HCT116 (cell line): ENCODE measurements around the gene PLCH2. TPM values are rescaled to one million over a fixed set of nuclear protein-coding genes. Genes with fewer than 3 reads are reported as not detected.

Source experiments
- ATAC-seq: fragments of 200-7000 bp; cut with Tn5 transposase; 2 replicates; pipeline ENCODE4 v1.9.1; 2020; ENCODE audit warnings: mild to moderate bottlenecking, moderate library complexity
- BruUV-seq: library from RNA; stranded (reverse); fragments of 400-500 nt; replicated peaks from 2 replicates; lab custom pipeline; 2021; lab: Mats Ljungman, UMichigan
- CTCF ChIA-PET: fragments of 300-600 bp; sonication (Branson Sonifier 250); formaldehyde crosslinking; loops from one replicate; lab custom pipeline; 2021; ENCODE audit warnings: antibody characterized with exemption; lab: Charles Lee
- POLR2A ChIA-PET: fragments of 300-600, 350-600 bp; sonication (Branson Sonifier 250); formaldehyde crosslinking; loops from one replicate; lab custom pipeline; 2021; ENCODE audit warnings: antibody characterized with exemption; lab: Charles Lee
- RAD21 ChIA-PET, 2 experiments: fragments of 300-600 bp; sonication (Branson Sonifier 250); formaldehyde crosslinking; loops; one replicate each; lab custom pipeline; 2023; ENCODE audit warnings: low total read pairs in 2 of 2; ENCODE audit not compliant: uncharacterized antibody in 2 of 2, unreplicated experiment in 2 of 2, low non-redundant PET in 1 of 2; lab: Charles Lee
- DNase-seq: peaks from one replicate; pipeline ENCODE4 v3.0.0-alpha.2; 2010; ENCODE audit warnings: low read depth, low spot score
- H2AFZ ChIP-seq: fragments of 200-600 bp; shearing (Covaris generic), sonication (generic); 2 replicates; pipeline ENCODE4 v1.6.1; 2017; ENCODE audit warnings: low read depth, mixed run types, mixed read lengths, antibody characterized with exemption, low read length; ENCODE audit not compliant: poor library complexity, severe bottlenecking
- H3K27ac ChIP-seq: 2 replicates; pipeline ENCODE4 v1.5.1; 2012; ENCODE audit warnings: low read depth, low read length
- H3K27me3 ChIP-seq: fragments of 200-600 bp; sonication (generic); 2 replicates; pipeline ENCODE4 v1.6.1; 2016; ENCODE audit warnings: mixed run types, low read length, mixed read lengths; ENCODE audit not compliant: insufficient read depth
- H3K36me3 ChIP-seq, 2 experiments: fragments of 200-500 bp in 1 of 2; fragments of 200-600 bp in 1 of 2; sonication (Bioruptor generic) in 1 of 2; sonication (generic) in 1 of 2; 2 replicates each; pipeline versions ENCODE4 v1.5.1 to v1.6.1; 2014 to 2016; ENCODE audit warnings: low read length in 2 of 2, inconsistent platforms in 1 of 2, mixed read lengths in 1 of 2, mixed run types in 1 of 2; ENCODE audit not compliant: insufficient read depth in 2 of 2, control insufficient read depth in 1 of 2
- H3K4me1 ChIP-seq, 2 experiments: fragments of 200-600 bp in 1 of 2; sonication (generic) in 1 of 2; 2 replicates each; pipeline versions ENCODE4 v1.5.1 to v1.6.1; 2012 to 2017; ENCODE audit warnings: low read length in 2 of 2, inconsistent platforms in 1 of 2, mild to moderate bottlenecking in 1 of 2, mixed read lengths in 1 of 2, mixed run types in 1 of 2, moderate library complexity in 1 of 2; ENCODE audit not compliant: insufficient read depth in 2 of 2, control insufficient read depth in 1 of 2
- H3K4me2 ChIP-seq: fragments of 200-600 bp; sonication (generic); 2 replicates; pipeline ENCODE4 v1.6.1; 2017; ENCODE audit warnings: mixed run types, low read length, mixed read lengths
- H3K4me3 ChIP-seq, 2 experiments: fragments of 200-600 bp in 1 of 2; sonication (generic) in 1 of 2; replicated peaks in 1 of 2; 2 replicates each; pipeline ENCODE4 v1.5.1; 2011 to 2016; ENCODE audit warnings: low read length in 2 of 2, control low read depth in 1 of 2, low read depth in 1 of 2, mild to moderate bottlenecking in 1 of 2, mixed read lengths in 1 of 2, mixed run types in 1 of 2
- H3K79me2 ChIP-seq: fragments of 200-600 bp; sonication (generic); 2 replicates; pipeline ENCODE4 v1.6.1; 2017; ENCODE audit warnings: mild to moderate bottlenecking, mixed run types, low read length, moderate library complexity, mixed read lengths; ENCODE audit not compliant: insufficient read depth
- H3K9ac ChIP-seq: fragments of 200-600 bp; sonication (generic); 2 replicates; pipeline ENCODE4 v1.6.1; 2016; ENCODE audit warnings: low read length, mixed read lengths
- H3K9me2 ChIP-seq: fragments of 200-600 bp; sonication (generic), shearing (Covaris generic); 2 replicates; pipeline ENCODE4 v1.6.1; 2017; ENCODE audit warnings: mixed run types, mild to moderate bottlenecking, moderate library complexity; ENCODE audit not compliant: insufficient read depth
- H3K9me3 ChIP-seq, 2 experiments: fragments of 200-500 bp in 1 of 2; fragments of 200-600 bp in 1 of 2; sonication (Bioruptor generic) in 1 of 2; sonication (generic) in 1 of 2; 2 replicates each; pipeline ENCODE4 v1.6.1; 2014 to 2017; ENCODE audit warnings: low read length in 2 of 2, mixed read lengths in 2 of 2, inconsistent platforms in 1 of 2, low read depth in 1 of 2, mild to moderate bottlenecking in 1 of 2, mixed run types in 1 of 2, moderate library complexity in 1 of 2; ENCODE audit not compliant: control insufficient read depth in 1 of 2, insufficient read depth in 1 of 2
- H4K20me1 ChIP-seq: fragments of 200-600 bp; sonication (generic), shearing (Covaris generic); 2 replicates; pipeline ENCODE4 v1.6.1; 2017; ENCODE audit warnings: mixed run types, mild to moderate bottlenecking, moderate library complexity; ENCODE audit not compliant: insufficient read depth
- CBX3 ChIP-seq: IDR thresholded peaks from 2 replicates; pipeline ENCODE4 v1.6.1; 2012; ENCODE audit warnings: low read depth
- EGR1 ChIP-seq: IDR thresholded peaks from 2 replicates; pipeline ENCODE4 v1.6.1; 2012; ENCODE audit warnings: low read depth
- ELF1 ChIP-seq: IDR thresholded peaks from 2 replicates; pipeline ENCODE4 v1.6.1; 2012; ENCODE audit warnings: low read depth, borderline replicate concordance
- MAX ChIP-seq: IDR thresholded peaks from 2 replicates; pipeline ENCODE4 v1.6.1; 2012
- SP1 ChIP-seq: IDR thresholded peaks from 2 replicates; pipeline ENCODE4 v1.6.1; 2012; ENCODE audit warnings: low read depth
- ZNF274 ChIP-seq: fragments of 200-500 bp; sonication (Bioruptor generic); IDR thresholded peaks from 2 replicates; pipeline ENCODE4 v1.6.1; 2014; ENCODE audit warnings: mild to moderate bottlenecking, low read depth, low read length, inconsistent platforms
- intact Hi-C: fragments of 100-400 bp; cut with micrococcal nuclease; formaldehyde crosslinking; loops from 2 replicates; pipeline ENCODE4 v1.10.0; 2022
- total RNA-seq: library from RNA; stranded (reverse); gene quantifications from one replicate; pipeline ENCODE4 v1.2.1, GENCODE V29; 2021; ENCODE audit not compliant: unreplicated experiment
- TF ChIP-seq, protein P1 (sequence below), 3 experiments: fragments of 200-600 bp in 1 of 3; sonication (generic) in 1 of 3; IDR thresholded peaks in 2 of 3; conservative IDR thresholded peaks in 1 of 3; 2 replicates each; pipeline ENCODE4 v1.5.1; 2012 to 2017; ENCODE audit warnings: low read depth in 2 of 3, low read length in 2 of 3, antibody characterized with exemption in 1 of 3, borderline replicate concordance in 1 of 3, control low read depth in 1 of 3, mild to moderate bottlenecking in 1 of 3, mixed read lengths in 1 of 3, mixed run types in 1 of 3, moderate library complexity in 1 of 3; ENCODE audit not compliant: insufficient read depth in 1 of 3

The PLCH2 gene
- total RNA-seq, 1 experiment from 2014 or later, result 2.0 TPM

- TF ChIP-seq, protein P1, sequence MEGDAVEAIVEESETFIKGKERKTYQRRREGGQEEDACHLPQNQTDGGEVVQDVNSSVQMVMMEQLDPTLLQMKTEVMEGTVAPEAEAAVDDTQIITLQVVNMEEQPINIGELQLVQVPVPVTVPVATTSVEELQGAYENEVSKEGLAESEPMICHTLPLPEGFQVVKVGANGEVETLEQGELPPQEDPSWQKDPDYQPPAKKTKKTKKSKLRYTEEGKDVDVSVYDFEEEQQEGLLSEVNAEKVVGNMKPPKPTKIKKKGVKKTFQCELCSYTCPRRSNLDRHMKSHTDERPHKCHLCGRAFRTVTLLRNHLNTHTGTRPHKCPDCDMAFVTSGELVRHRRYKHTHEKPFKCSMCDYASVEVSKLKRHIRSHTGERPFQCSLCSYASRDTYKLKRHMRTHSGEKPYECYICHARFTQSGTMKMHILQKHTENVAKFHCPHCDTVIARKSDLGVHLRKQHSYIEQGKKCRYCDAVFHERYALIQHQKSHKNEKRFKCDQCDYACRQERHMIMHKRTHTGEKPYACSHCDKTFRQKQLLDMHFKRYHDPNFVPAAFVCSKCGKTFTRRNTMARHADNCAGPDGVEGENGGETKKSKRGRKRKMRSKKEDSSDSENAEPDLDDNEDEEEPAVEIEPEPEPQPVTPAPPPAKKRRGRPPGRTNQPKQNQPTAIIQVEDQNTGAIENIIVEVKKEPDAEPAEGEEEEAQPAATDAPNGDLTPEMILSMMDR (IDR thresholded peaks at IDR 0.05 in 2 of 3, conservative IDR thresholded peaks at IDR 0.05 in 1 of 3; ENCODE audit: borderline replicate concordance in 1 of 3, insufficient read depth in 1 of 3, low read depth in 2 of 3, low read length in 2 of 3), result no peak
- TF ChIP-seq EGR1 (no peak), MAX (no peak), ELF1 (no peak), SP1 (no peak)
These were observed 43.6 kb downstream of the PLCH2 start (continued) for GRCh38 chr1:2519729-2520128.

GRCh38 chr1:2520206-2520605 is 44.1 kb downstream of the PLCH2 start:
- Histone ChIP-seq H3K9ac (no peak overlapping the region), H4K20me1 (peaks cover 6% of the 10 kb centered on the region; the same call in 1 of the 2 replicates), H2AFZ (no peak overlapping the region), H3K9me3 (no peaks in the 10 kb centered on the region), H3K4me3 (no peak overlapping the region), H3K4me1 (peaks cover 7% of the 10 kb centered on the region in 2 experiments; a peak in 3 of 4 replicates), H3K27me3 (no peaks in the 10 kb centered on the region), H3K27ac (no peak overlapping the region), H3K36me3 (peaks cover 15 to 22% of the 10 kb centered on the region in 2 experiments; a peak in 3 of 4 replicates), H3K4me2 (no peak overlapping the region), H3K79me2 (peaks cover 42% of the 10 kb centered on the region), H3K9me2 (no peaks in the 10 kb centered on the region)
- DNase-seq, result no peak
- intact Hi-C loops, result no loop called here
- no peak for ATAC-seq
- TF ChIP-seq CBX3, result no peak
- TF ChIP-seq, protein P1 (IDR thresholded peaks at IDR 0.05 in 2 of 3, conservative IDR thresholded peaks at IDR 0.05 in 1 of 3; ENCODE audit: borderline replicate concordance in 1 of 3, insufficient read depth in 1 of 3, low read depth in 2 of 3, low read length in 2 of 3), result no peak
- no peak for TF ChIP-seq SP1
- TF ChIP-seq ZNF274, result no peak
- no peak for TF ChIP-seq MAX
- POLR2A ChIA-PET, result no interaction called here
- RAD21 ChIA-PET, result no interaction called here
- CTCF ChIA-PET, result no interaction called here
- BruUV-seq, result no TSS peak
